Measurements from ENCODE around the gene SLC39A11.
"Not testable (repeated sequence)": the region's sequence is repeated elsewhere in the genome, so short reads cannot be mapped to it uniquely, and the experiment has no call there.

SLC39A11 gene

GRCh38 chr17:72952220-72952619 lies 140.3 kb downstream of the SLC39A11 start:
- DNase-seq (ENCODE audit: low read depth in 1 of 2, low spot score in 1 of 2): no peak

DNA sequence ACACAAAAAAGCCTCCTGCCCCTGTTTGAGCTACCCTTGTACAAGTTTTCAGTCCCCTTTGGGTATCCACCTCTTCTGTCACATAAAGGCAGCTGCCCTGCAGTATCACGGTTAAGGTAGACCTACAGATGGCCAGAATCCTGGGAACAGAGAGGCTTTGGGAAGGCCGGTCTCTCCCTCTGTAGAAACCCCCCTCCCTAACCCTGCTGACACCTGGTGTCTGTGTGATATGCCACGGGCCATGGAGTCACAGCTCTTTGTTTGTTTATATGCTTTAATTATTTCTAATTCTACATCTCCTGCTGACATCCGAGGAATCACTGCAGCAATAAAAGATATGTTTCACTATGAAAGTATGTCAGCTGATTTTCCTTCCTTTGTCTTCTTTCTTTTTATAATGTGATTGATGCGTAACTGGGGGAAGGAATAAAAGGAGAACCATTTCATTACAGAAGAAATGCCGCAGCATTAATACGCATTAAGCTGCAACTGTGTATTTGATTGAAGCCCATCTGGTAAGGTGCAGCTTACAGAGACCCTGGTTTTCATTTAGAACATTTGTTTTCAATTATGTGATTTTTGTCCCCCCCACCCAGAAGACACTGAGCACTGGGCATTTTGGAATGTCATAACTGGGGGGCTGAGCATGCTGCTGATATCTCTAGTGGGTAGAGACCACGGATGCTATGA lies 142.1 kb downstream of the SLC39A11 start:
- no peak for DNase-seq (ENCODE audit: low read depth in 1 of 2, low spot score in 1 of 2)

GRCh38 chr17:72948115-72948514 lies 144.4 kb downstream of the SLC39A11 start:
- DNase-seq (ENCODE audit: low read depth in 1 of 2, low spot score in 1 of 2): no peak

GRCh38 chr17:72947475-72947874 lies 145.0 kb downstream of the SLC39A11 start:
- DNase-seq (ENCODE audit: low read depth in 1 of 2, low spot score in 1 of 2): no peak

GRCh38 chr17:72946696-72947095 lies 145.8 kb downstream of the SLC39A11 start:
- no peak for DNase-seq (ENCODE audit: low read depth in 1 of 2, low spot score in 1 of 2)

DNA sequence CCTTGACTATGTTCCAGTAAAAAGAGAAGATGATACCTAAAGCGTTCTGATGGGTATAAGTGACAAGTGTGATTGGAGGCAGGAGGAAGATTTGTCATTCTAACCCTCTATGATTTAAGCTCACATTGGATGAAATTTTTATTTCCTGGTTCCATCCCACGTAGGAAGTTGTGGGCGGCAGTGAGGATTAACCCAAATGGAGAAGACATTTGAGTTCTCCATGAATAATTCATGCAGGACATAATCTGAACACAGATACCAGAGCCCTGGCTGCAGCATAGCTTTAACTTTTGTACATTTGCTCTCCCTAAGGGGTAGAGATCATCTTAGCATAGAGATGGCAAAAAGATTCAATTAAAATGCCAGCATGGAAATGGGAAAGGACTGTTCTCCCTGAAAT lies 146.3 kb downstream of the SLC39A11 start:
- DNase-seq (ENCODE audit: low read depth in 1 of 2, low spot score in 1 of 2): no peak

DNA sequence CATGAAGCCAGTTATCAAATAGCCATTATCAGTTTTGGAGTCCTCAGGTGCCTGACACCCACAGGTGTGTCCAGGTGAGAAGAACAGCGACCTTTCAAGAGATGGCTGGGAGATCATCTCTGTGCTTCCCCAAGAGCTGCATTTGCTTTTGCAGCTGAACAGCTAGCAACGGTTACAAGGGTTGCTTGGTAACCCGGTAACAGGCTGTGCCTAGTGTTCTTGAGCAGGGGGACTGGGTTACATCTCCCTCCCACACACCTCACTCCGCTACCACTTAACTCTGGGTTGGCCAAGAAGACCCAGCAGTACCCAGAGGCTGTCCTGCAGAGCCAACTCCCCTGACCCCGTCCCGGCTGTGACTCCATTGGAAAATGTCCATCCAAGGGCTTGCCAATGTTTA lies 147.0 kb downstream of the SLC39A11 start:
- no peak for DNase-seq (ENCODE audit: low read depth in 1 of 2, low spot score in 1 of 2)

DNA sequence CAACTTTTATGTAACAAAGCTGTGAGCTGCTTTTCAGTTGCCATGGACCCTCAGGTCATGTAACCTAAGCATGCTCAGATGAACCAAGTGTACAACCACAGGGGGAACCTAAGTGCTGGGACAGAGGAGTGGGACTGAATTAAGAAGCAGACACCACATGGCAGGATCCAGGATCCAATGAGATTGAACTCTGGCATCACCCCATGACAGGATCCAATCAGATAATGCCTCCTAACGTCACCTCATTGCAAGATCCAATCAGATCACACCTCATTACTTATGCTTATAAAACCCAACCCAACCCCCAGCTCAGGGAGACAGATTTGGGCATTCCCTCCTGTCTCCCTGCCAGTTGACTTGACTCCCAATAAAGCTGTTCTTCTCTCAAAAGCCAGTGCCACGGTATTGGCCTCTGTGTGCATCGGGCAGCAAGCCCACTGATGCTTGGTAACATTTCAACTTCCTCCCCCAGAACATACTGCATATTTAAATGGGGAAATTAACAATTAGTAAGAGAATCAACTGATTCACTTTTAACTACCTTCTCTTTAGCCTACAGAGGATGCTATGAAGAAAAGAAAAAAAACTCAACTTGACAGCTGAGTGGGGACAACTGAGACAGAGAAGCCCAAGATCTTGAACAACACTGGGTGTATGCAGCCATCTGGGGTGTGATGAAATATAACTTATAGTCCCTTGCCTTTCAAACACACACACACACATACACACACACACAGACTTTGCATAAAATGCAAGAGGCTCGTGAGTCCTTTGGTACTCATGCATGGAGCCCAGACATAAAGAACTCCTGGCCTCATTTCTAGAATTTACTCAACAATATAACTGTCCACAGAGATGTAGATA lies 148.4 kb downstream of the SLC39A11 start:
- DNase-seq (ENCODE audit: low read depth in 1 of 2, low spot score in 1 of 2): no peak

DNA sequence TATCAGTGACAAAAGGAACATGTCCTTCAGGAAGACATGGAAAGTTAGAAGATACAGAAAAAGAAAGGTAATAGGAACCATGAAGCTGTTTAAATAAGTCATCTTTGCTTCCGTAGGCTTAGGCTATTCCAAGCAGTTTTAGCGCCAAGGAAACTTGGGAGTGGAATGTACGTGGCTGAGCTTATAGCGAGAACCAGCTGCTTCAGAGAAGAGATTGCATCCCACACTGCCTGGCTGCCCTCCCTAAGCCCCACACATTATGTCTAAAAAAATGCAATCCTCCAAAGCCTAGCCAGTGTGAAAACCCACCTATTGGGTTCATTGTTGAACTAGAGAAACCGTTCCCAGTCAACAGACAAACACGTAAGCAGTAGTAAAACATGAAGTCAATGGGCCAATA lies 149.9 kb downstream of the SLC39A11 start:
- no peak for DNase-seq (ENCODE audit: low read depth in 1 of 2, low spot score in 1 of 2)

GRCh38 chr17:72940496-72940895 lies 152.0 kb downstream of the SLC39A11 start:
- no peak for DNase-seq (ENCODE audit: low read depth in 1 of 2, low spot score in 1 of 2)

DNA sequence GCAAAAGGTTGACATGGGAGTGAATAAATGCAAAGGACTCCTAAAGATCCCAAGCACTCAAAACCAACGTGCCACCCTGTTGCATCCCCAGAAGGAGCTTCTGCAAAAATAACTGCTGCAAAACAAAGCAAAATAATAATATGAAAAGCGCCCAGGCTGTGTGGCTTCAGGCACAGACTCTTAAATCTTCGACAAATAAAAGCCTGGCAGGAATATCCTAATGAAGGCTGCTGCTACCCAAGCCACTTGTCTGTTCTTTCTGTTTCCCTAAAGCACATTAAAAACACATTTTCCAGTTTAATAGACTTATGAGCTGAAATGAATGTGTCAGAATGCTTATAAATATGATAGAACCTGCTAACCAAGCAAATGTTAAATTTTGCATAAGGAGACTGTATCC lies 154.0 kb downstream of the SLC39A11 start:
- no peak for DNase-seq (ENCODE audit: low read depth in 1 of 2, low spot score in 1 of 2)

DNA sequence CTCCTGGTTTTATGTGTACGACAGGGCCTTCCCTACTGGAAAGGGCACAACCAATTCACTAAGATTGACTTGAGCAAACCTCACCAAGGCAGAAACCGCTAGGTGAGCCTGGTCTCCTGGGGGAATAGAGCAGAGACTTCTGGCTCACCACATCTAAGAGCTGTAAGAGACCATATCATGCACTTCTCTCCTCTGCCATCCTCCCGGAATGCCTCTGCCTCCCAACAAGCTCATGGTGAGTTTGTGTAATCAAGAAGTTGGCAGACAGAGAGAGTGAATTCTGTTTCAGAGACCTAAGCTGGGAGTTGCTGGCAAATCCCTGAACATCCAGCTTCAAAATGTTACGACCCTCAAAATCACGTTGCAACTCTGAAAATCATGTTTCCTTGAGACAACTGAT lies 154.8 kb downstream of the SLC39A11 start:
- DNase-seq (ENCODE audit: low read depth in 1 of 2, low spot score in 1 of 2): no peak

- not testable (repeated sequence) for DNase-seq (ENCODE audit: low read depth in 1 of 2, low spot score in 1 of 2)
Measured at GRCh38 chr17:72937254-72937653, 155.2 kb downstream of the SLC39A11 start.

DNA sequence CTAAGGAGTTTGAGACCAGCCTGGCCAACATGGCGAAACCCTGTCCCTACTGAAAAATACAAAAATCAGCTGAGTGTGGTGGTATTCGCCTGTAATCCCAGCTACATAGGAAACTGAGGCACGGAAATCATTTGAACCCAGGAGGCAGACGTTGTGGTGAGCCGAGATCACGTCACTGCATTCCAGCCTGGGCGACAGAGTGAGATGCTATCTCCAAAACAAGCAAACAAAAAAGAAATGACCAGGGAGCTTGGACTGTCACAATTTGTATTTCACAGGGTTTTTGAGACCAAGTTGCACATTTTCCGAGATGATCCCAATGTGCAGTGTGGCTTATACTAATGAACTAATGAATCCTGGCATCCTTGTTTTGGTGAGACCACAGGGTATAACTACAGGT lies 156.5 kb downstream of the SLC39A11 start:
- no peak for DNase-seq (ENCODE audit: low read depth in 1 of 2, low spot score in 1 of 2)

- no peak for DNase-seq (ENCODE audit: low read depth in 1 of 2, low spot score in 1 of 2)
Measured at GRCh38 chr17:72934927-72935326, 157.6 kb downstream of the SLC39A11 start.

- DNase-seq (ENCODE audit: low read depth in 1 of 2, low spot score in 1 of 2): no peak
Measured at GRCh38 chr17:72931635-72932034, 160.9 kb downstream of the SLC39A11 start.

DNA sequence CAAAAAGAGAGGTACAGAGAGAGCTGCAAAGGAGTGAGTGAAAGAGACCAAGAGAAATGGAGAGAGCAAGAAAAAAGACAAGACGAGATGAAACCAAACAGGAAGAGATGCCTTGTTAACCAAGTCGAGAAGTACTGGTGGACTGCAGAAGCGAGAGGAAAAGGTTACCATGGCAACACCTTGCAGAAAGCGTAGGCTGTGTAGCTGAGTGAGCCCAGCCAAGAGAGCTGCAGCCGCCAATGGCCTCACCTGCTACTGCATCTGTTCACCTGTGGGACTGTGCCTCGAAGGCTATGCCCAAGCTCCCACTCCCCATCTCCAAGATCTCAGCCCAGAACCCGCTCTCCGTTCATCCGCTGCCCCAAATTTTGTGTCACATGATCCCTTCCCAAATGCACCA lies 161.3 kb downstream of the SLC39A11 start:
- no peak for DNase-seq (ENCODE audit: low read depth in 1 of 2, low spot score in 1 of 2)

DNA sequence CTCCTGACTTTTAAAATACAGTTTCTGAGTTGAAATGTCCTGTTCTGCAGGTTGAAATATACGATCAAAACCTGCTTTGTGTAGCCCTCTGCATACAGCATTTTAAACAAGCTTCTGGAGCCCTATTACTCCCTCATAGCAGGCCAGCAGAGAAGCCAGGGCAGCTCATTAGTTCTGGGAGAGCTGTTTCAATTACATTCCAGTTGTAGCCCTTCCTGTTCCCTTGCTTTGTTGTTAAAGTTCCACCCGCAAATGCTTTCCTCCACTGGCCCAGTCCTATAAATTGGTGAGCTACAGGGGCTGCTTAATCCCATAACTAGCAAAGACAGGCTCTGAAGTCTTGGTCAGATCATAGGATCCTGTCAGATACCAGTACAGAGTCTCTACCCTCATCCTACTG lies 162.5 kb downstream of the SLC39A11 start:
- DNase-seq (ENCODE audit: low read depth in 1 of 2, low spot score in 1 of 2): no peak

GRCh38 chr17:72928454-72929136 lies 163.9 kb downstream of the SLC39A11 start:
- no peak for DNase-seq (ENCODE audit: low read depth in 1 of 2, low spot score in 1 of 2)

GRCh38 chr17:72927760-72928159 lies 164.7 kb downstream of the SLC39A11 start:
- DNase-seq (ENCODE audit: low read depth in 1 of 2, low spot score in 1 of 2): no peak

- DNase-seq (ENCODE audit: low read depth in 1 of 2, low spot score in 1 of 2): no peak
Measured at GRCh38 chr17:72927146-72927545, 165.3 kb downstream of the SLC39A11 start.

- DNase-seq (ENCODE audit: low read depth in 1 of 2, low spot score in 1 of 2): no peak
Measured at GRCh38 chr17:72926171-72926570, 166.3 kb downstream of the SLC39A11 start.

Measured in activated CD4-positive, alpha-beta T cell treated with anti-CD3 and anti-CD28 coated beads, Interleukin-2, amount 50 U/mL, for 24 hours (primary cell).